Measurements from ENCODE around the gene SND1.

- no peak for TF ChIP-seq CTCF (IDR thresholded peaks at IDR 0.05; ENCODE audit: low read length)
- no peak for TF ChIP-seq EZH2 (IDR thresholded peaks at IDR 0.05; ENCODE audit: borderline replicate concordance, low read length)
Observed at GRCh38 chr7:128128401-128128800, 476.4 kb downstream of the SND1 start.

All from OCI-LY1 (cell line).